H1 (cell line): ENCODE data around the gene COBLL1. TPM values are rescaled to one million over a fixed set of nuclear protein-coding genes. Genes with fewer than 3 reads are reported as not detected.

Experiments
- CTCF ChIA-PET: fragments of 300-600 bp; sonication (Branson Sonifier 250); formaldehyde crosslinking; loops from one replicate; lab custom pipeline; 2021; ENCODE audit not compliant: partially characterized antibody; lab: Charles Lee
- POLR2A ChIA-PET: fragments of 300-600 bp; sonication (Branson Sonifier 250); formaldehyde crosslinking; loops from one replicate; lab custom pipeline; 2021; ENCODE audit warnings: inconsistent platforms; ENCODE audit not compliant: partially characterized antibody; lab: Charles Lee
- DNase-seq, 2 experiments: peaks; one replicate each; pipeline versions ENCODE4 v3.0.0 to v3.0.0-alpha.2; 2010 to 2022; ENCODE audit warnings: low spot score in 2 of 2, low read depth in 1 of 2, mixed read lengths in 1 of 2
- FAIRE-seq: peaks from 2 replicates; lab custom pipeline; 2011; peaks lifted over from hg19 to GRCh38; lab: Jason Lieb, UNC
- H2AFZ ChIP-seq: 2 replicates; pipeline ENCODE4 v1.8.1; 2012; ENCODE audit warnings: low read length, inconsistent platforms
- H2AK5ac ChIP-seq: 2 replicates; pipeline ENCODE4 v1.6.1; 2013; ENCODE audit warnings: low read depth, low read length
- H2BK120ac ChIP-seq: replicated peaks from 2 replicates; pipeline ENCODE3; 2013; ENCODE audit warnings: low read depth, low read length, inconsistent platforms
- H2BK12ac ChIP-seq: 2 replicates; pipeline ENCODE4 v1.6.1; 2013; ENCODE audit warnings: low read depth, low read length
- H2BK15ac ChIP-seq: 2 replicates; pipeline ENCODE4 v1.6.1; 2013; ENCODE audit warnings: low read length
- H2BK20ac ChIP-seq: 2 replicates; pipeline ENCODE4 v1.6.1; 2013; ENCODE audit warnings: low read length
- H2BK5ac ChIP-seq: 2 replicates; pipeline ENCODE4 v1.6.1; 2013; ENCODE audit warnings: low read depth, low read length
- H3K14ac ChIP-seq: 2 replicates; pipeline ENCODE4 v1.6.1; 2013; ENCODE audit warnings: inconsistent platforms; ENCODE audit not compliant: insufficient read length
- H3K18ac ChIP-seq: 2 replicates; pipeline ENCODE4 v1.6.1; 2013; ENCODE audit warnings: low read length; ENCODE audit errors: extremely low read depth
- H3K23ac ChIP-seq: 2 replicates; pipeline ENCODE4 v1.6.1; 2013; ENCODE audit warnings: inconsistent platforms; ENCODE audit not compliant: insufficient read length
- H3K23me2 ChIP-seq: 2 replicates; pipeline ENCODE4 v1.6.1; 2013; ENCODE audit warnings: low read depth, low read length
- H3K27ac ChIP-seq: 2 replicates; pipeline ENCODE4 v1.6.1; 2011; ENCODE audit warnings: low read depth, low read length, inconsistent platforms
- H3K27me3 ChIP-seq, 4 experiments: replicated peaks in 1 of 4; 1 replicate in 1 of 4; 2 replicates in 3 of 4; pipeline versions ENCODE4 v1.6.1 to v1.8.1; 2011 to 2013; ENCODE audit warnings: low read length in 3 of 4, mild to moderate bottlenecking in 3 of 4, inconsistent platforms in 2 of 4, mixed read lengths in 2 of 4, moderate library complexity in 1 of 4; ENCODE audit not compliant: control insufficient read depth in 3 of 4, insufficient read depth in 3 of 4; ENCODE audit errors: extremely low read depth in 1 of 4
- H3K36me3 ChIP-seq, 4 experiments: 2 replicates each; pipeline versions ENCODE4 v1.6.1 to v1.8.1; 2011 to 2013; ENCODE audit warnings: mild to moderate bottlenecking in 4 of 4, low read length in 3 of 4, moderate library complexity in 2 of 4, control low read depth in 1 of 4, inconsistent platforms in 1 of 4; ENCODE audit not compliant: insufficient read depth in 4 of 4, control insufficient read depth in 2 of 4
- H3K4ac ChIP-seq: replicated peaks from 2 replicates; pipeline ENCODE3; 2013; ENCODE audit warnings: low read length, low read depth, mixed read lengths, inconsistent platforms; ENCODE audit not compliant: insufficient read length
- H3K4me1 ChIP-seq, 4 experiments: replicated peaks in 1 of 4; 1 replicate in 1 of 4; 2 replicates in 3 of 4; pipeline versions ENCODE4 v1.6.1 to v1.8.1; 2011 to 2013; ENCODE audit warnings: low read length in 3 of 4, inconsistent platforms in 2 of 4, mixed read lengths in 1 of 4; ENCODE audit not compliant: insufficient read depth in 4 of 4, control insufficient read depth in 3 of 4
- H3K4me2 ChIP-seq, 2 experiments: 2 replicates each; pipeline versions ENCODE4 v1.6.1 to v1.8.1; 2011 to 2013; ENCODE audit warnings: low read depth in 2 of 2, low read length in 2 of 2, control low read depth in 1 of 2, inconsistent platforms in 1 of 2, mild to moderate bottlenecking in 1 of 2; ENCODE audit not compliant: insufficient read depth in 1 of 2
- H3K4me3 ChIP-seq, 4 experiments: fragments of 200-600, 300-600 bp in 1 of 4; sonication (generic), shearing (Covaris generic), sonication (Bioruptor Twin) in 1 of 4; 2 replicates each; pipeline versions ENCODE4 v1.5.1 to v1.8.1; 2011 to 2016; ENCODE audit warnings: low read length in 4 of 4, low read depth in 3 of 4, control low read depth in 2 of 4, inconsistent platforms in 2 of 4, mild to moderate bottlenecking in 2 of 4, mixed read lengths in 1 of 4, moderate library complexity in 1 of 4; ENCODE audit not compliant: insufficient read depth in 2 of 4; ENCODE audit errors: extremely low read depth in 1 of 4
- H3K56ac ChIP-seq: replicated peaks from 2 replicates; pipeline ENCODE3; 2013; ENCODE audit warnings: low read depth, mild to moderate bottlenecking, mixed read lengths, low read length, inconsistent platforms; ENCODE audit not compliant: insufficient read length
- H3K79me1 ChIP-seq: 2 replicates; pipeline ENCODE4 v1.6.1; 2013; ENCODE audit warnings: low read depth, low read length, control low read depth
- H3K79me2 ChIP-seq, 2 experiments: 2 replicates each; pipeline versions ENCODE4 v1.6.1 to v1.8.1; 2012 to 2013; ENCODE audit warnings: low read length in 2 of 2, mild to moderate bottlenecking in 2 of 2, inconsistent platforms in 1 of 2; ENCODE audit not compliant: insufficient read depth in 2 of 2, control insufficient read depth in 1 of 2
- H3K9ac ChIP-seq, 4 experiments: replicated peaks in 1 of 4; 1 replicate in 1 of 4; 2 replicates in 3 of 4; pipeline versions ENCODE4 v1.6.1 to v1.8.1; 2011 to 2013; ENCODE audit warnings: low read depth in 3 of 4, low read length in 3 of 4, control low read depth in 2 of 4, mild to moderate bottlenecking in 2 of 4, moderate library complexity in 2 of 4, inconsistent platforms in 1 of 4; ENCODE audit errors: extremely low read depth in 1 of 4
- H3K9me3 ChIP-seq, 2 experiments: 2 replicates each; pipeline versions ENCODE4 v1.6.1 to v1.8.1; 2012 to 2013; ENCODE audit warnings: mild to moderate bottlenecking in 2 of 2, moderate library complexity in 2 of 2, control low read depth in 1 of 2, inconsistent platforms in 1 of 2, low read depth in 1 of 2, low read length in 1 of 2, mixed read lengths in 1 of 2; ENCODE audit not compliant: insufficient read depth in 2 of 2
- H4K20me1 ChIP-seq, 2 experiments: replicated peaks in 1 of 2; 2 replicates each; pipeline versions ENCODE3 to v1.8.1; 2011 to 2013; ENCODE audit warnings: inconsistent platforms in 2 of 2, low read length in 2 of 2, mild to moderate bottlenecking in 1 of 2; ENCODE audit not compliant: insufficient read depth in 2 of 2, control insufficient read depth in 1 of 2
- H4K5ac ChIP-seq: 2 replicates; pipeline ENCODE4 v1.6.1; 2013; ENCODE audit warnings: low read length, low read depth, mixed read lengths, inconsistent platforms; ENCODE audit not compliant: insufficient read length
- H4K8ac ChIP-seq: 2 replicates; pipeline ENCODE4 v1.8.0; 2013; ENCODE audit warnings: mild to moderate bottlenecking, moderate library complexity, low read length, inconsistent platforms; ENCODE audit not compliant: insufficient read depth; ENCODE audit errors: extremely low read depth
- H4K91ac ChIP-seq: replicated peaks from 2 replicates; pipeline ENCODE3; 2013; ENCODE audit warnings: low read length, mixed read lengths, inconsistent platforms; ENCODE audit not compliant: insufficient read length
- ASH2L ChIP-seq: fragments of 200-600, 300-600 bp; sonication (generic); IDR thresholded peaks from one replicate; pipeline ENCODE4 v1.7.1; 2017; ENCODE audit warnings: low read length
- BCL11A ChIP-seq, 2 experiments: IDR thresholded peaks; one replicate each; pipeline ENCODE4 v1.6.1; 2011; ENCODE audit warnings: low read depth in 2 of 2, low read length in 2 of 2, mild to moderate bottlenecking in 2 of 2
- EGR1 ChIP-seq: IDR thresholded peaks from 2 replicates; pipeline ENCODE4 v1.6.1; 2011; ENCODE audit warnings: low read depth, low read length, borderline replicate concordance
- EP300 ChIP-seq, 2 experiments: IDR thresholded peaks; 1 replicate in 1 of 2; 2 replicates in 1 of 2; pipeline ENCODE4 v1.6.1; 2011 to 2012; ENCODE audit warnings: low read depth in 2 of 2, low read length in 2 of 2, mild to moderate bottlenecking in 2 of 2, borderline replicate concordance in 1 of 2, inconsistent platforms in 1 of 2, moderate library complexity in 1 of 2
- FOSL1 ChIP-seq: IDR thresholded peaks from 2 replicates; pipeline ENCODE4 v1.6.1; 2011; ENCODE audit warnings: mild to moderate bottlenecking, low read depth, low read length, moderate library complexity; ENCODE audit not compliant: insufficient read depth
- KDM4A ChIP-seq: IDR thresholded peaks from one replicate; pipeline ENCODE4 v1.7.1; 2012; ENCODE audit warnings: low read depth, mild to moderate bottlenecking, moderate library complexity, low read length, inconsistent platforms; ENCODE audit not compliant: severe bottlenecking
- MAFK ChIP-seq: IDR thresholded peaks from 2 replicates; pipeline ENCODE4 v1.6.1; 2012; ENCODE audit warnings: low read depth, mild to moderate bottlenecking, improper control_type of control experiment, low read length
- NRF1 ChIP-seq: IDR thresholded peaks from 2 replicates; pipeline ENCODE4 v1.6.1; 2011; ENCODE audit warnings: mild to moderate bottlenecking, low read depth, low read length, improper control_type of control experiment
- SP2 ChIP-seq: IDR thresholded peaks from 2 replicates; pipeline ENCODE4 v1.6.1; 2012; ENCODE audit warnings: mild to moderate bottlenecking, low read length, inconsistent platforms
- SUZ12 ChIP-seq: fragments of 200-600 bp; sonication (generic); IDR thresholded peaks from 2 replicates; pipeline ENCODE4 v1.6.1; 2012; ENCODE audit warnings: mild to moderate bottlenecking, inconsistent platforms, low read length, moderate library complexity, mixed read lengths
- TCF12 ChIP-seq: IDR thresholded peaks from 2 replicates; pipeline ENCODE4 v1.6.1; 2011; ENCODE audit warnings: low read depth, mild to moderate bottlenecking, low read length
- USF2 ChIP-seq: IDR thresholded peaks from 2 replicates; pipeline ENCODE4 v1.6.1; 2011; ENCODE audit warnings: low read length, improper control_type of control experiment
- WGBS, 2 experiments: shearing (Covaris generic) in 1 of 2; methylation state at CpG; one replicate each; pipeline versions ENCODE4 v1.1.6 to v1.1.7; 2013 to 2015; ENCODE audit warnings: low lambda C conversion rate in 2 of 2, mixed read lengths in 2 of 2, inconsistent platforms in 1 of 2, low coverage in 1 of 2, missing lambda C conversion rate in 1 of 2; ENCODE audit not compliant: insufficient replicate concordance in 2 of 2, insufficient coverage in 1 of 2, insufficient read length in 1 of 2; ENCODE audit errors: extremely low coverage in 1 of 2, missing lambda C conversion rate in 1 of 2; 5-methylcytosine and 5-hydroxymethylcytosine counted together
- polyA plus RNA-seq, 7 experiments: library from polyadenylated mRNA; depleted of rRNA in 3 of 7; stranded (reverse) in 5 of 7; unstranded in 2 of 7; fragments of >200 nt in 5 of 7; fragments of 200-250 nt in 2 of 7; gene quantifications; 1 replicate in 5 of 7; 2 replicates in 1 of 7; 4 replicates in 1 of 7; pipeline versions ENCODE4 v1.2.1 to v1.2.3, GENCODE V29; 2011 to 2013; ENCODE audit warnings: missing spikeins in 2 of 7, mixed read lengths in 2 of 7
- total RNA-seq: library from RNA; stranded (reverse); fragmentation: NEBNext Ultra II Directional; extraction: Animal tissue kit (Norgen Biotek cat#: 25700); gene quantifications from 2 replicates; pipeline ENCODE4 v1.2.1, GENCODE V29; 2021

The COBLL1 gene
- total and polyA plus RNA-seq, 2 of the 8 experiments (the other 6 are each of a cell fraction or from before 2014, with no cell fraction given): 2.2 to 6.2 TPM

GRCh38 chr2:164792316-164793170 is 49.1 kb downstream of the COBLL1 start:
- H3K56ac ChIP-seq: no peak overlapping the region
- no peak overlapping the region for H2AFZ ChIP-seq
- H3K4me3 ChIP-seq: no peak overlapping the region
- H3K27me3 ChIP-seq: no peaks in the 10 kb centered on the region
- no peak overlapping the region for H4K91ac ChIP-seq
- H2BK20ac ChIP-seq: no peak overlapping the region
- no peaks in the 10 kb centered on the region for H3K4me1 ChIP-seq
- no peak overlapping the region for H3K4ac ChIP-seq
- POLR2A ChIA-PET: no interaction called here
- FAIRE-seq (no peak), DNase-seq (no peak)
- no peaks in the 10 kb centered on the region for H3K23me2 ChIP-seq
- H3K36me3 ChIP-seq: no peaks in the 10 kb centered on the region
- no peaks in the 10 kb centered on the region for H3K79me2 ChIP-seq
- no peak overlapping the region for H2BK12ac ChIP-seq
- H2AK5ac ChIP-seq: no peak overlapping the region
- WGBS, 2 experiments: 94% methylated on average over 5 of the region's 5 CpGs; no CpG with 5 or more reads in 1 of the 2 experiments
- CTCF ChIA-PET: no interaction called here
- no peak overlapping the region for H3K4me2 ChIP-seq
- H2BK5ac ChIP-seq: no peak overlapping the region
- no peak overlapping the region for H3K9ac ChIP-seq
- no peak overlapping the region for H4K8ac ChIP-seq
- H2BK15ac ChIP-seq: no peak overlapping the region
- H3K14ac ChIP-seq: no peak overlapping the region
- H2BK120ac ChIP-seq: no peak overlapping the region
- H3K9me3 ChIP-seq: no peaks in the 10 kb centered on the region
- no peaks in the 10 kb centered on the region for H3K79me1 ChIP-seq
- no peak overlapping the region for H3K23ac ChIP-seq
- H4K20me1 ChIP-seq: no peaks in the 10 kb centered on the region
- no peak overlapping the region for H4K5ac ChIP-seq
- no peak overlapping the region for H3K18ac ChIP-seq
- H3K27ac ChIP-seq: no peak overlapping the region
- no peak for TF ChIP-seq USF2
- no peak for TF ChIP-seq BCL11A (IDR thresholded peaks at IDR 0.05; ENCODE audit: low read depth in 2 of 2, low read length in 2 of 2)
- no peak for TF ChIP-seq MAFK
- TF ChIP-seq NRF1: no peak
- TF ChIP-seq KDM4A: no peak
- TF ChIP-seq ASH2L: no peak
- TF ChIP-seq FOSL1: no peak
- TF ChIP-seq SUZ12: no peak
- TF ChIP-seq EP300 (IDR thresholded peaks at IDR 0.05; ENCODE audit: borderline replicate concordance in 1 of 2, low read depth in 2 of 2, low read length in 2 of 2): no peak
- no peak for TF ChIP-seq TCF12
- no peak for TF ChIP-seq SP2
- TF ChIP-seq EGR1: no peak
